ENCODE results near the gene HBD. TPM values are rescaled to one million over a fixed set of nuclear protein-coding genes. Genes with fewer than 3 reads are reported as not detected.

Gene HBD
- total RNA-seq, 2 experiments from 2014 or later, result not detected

DNA sequence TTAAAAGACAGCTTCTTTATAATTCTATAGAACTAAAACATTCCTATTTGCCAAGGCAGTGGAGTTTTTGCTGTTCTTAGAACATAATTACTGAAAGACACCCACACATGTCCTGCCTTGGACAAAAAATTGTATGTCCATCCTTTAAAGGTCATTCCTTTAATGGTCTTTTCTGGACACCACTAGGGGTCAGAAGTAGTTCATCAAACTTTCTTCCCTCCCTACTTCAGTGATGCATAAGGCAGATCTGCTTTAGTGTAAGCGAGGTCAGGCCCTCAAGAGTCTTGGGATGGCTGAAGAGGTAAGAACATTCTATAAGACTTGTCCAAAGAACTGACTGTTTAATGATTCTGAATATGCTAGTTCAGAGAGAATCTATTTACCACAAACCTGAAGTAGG, 29.5 kb downstream of the HBD start:
- Mint-ChIP-seq H3K4me1 (ENCODE audit: low read depth) (no peaks in the 10 kb centered on the region), H3K4me3 (no peak overlapping the region), H3K27me3 (peaks cover 1% of the 10 kb centered on the region), H3K36me3 (ENCODE audit: low read depth) (no peaks in the 10 kb centered on the region), H3K27ac (no peak overlapping the region), H3K9me3 (no peaks in the 10 kb centered on the region)
- POLR2A ChIA-PET, result no interaction called here
- intact Hi-C loops (cut with micrococcal nuclease), result no loop called here
- DNase-seq (no peak), ATAC-seq (no peak)
- peak; percentile 23 for TF ChIP-seq CTCF (IDR thresholded peaks at IDR 0.05)
- CTCF ChIA-PET, result no interaction called here

DNA sequence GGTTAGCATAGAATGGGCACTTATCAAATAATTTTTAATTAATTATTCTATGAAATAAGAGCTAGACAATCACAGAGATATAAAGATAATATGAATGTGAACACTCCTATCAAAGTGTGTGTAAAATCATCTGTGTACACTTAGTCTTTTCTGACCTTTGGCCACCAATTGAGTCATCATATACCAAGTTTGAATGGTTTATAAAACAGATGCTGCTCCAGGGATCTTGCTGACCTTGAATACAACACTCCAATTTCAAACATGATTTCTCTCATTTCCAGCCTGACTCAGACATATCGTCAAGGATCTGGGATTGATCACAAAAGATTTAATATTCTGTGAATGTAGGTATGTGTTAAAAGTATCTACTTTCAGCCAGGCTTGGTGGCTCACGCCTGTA, 30.9 kb downstream of the HBD start:
- no peak overlapping the region for H3K4me3 Mint-ChIP-seq
- no peaks in the 10 kb centered on the region for H3K36me3 Mint-ChIP-seq (ENCODE audit: low read depth)
- peaks cover 1% of the 10 kb centered on the region for H3K27me3 Mint-ChIP-seq
- POLR2A ChIA-PET, result no interaction called here
- no peaks in the 10 kb centered on the region for H3K4me1 Mint-ChIP-seq (ENCODE audit: low read depth)
- DNase-seq, result no peak
- ATAC-seq, result no peak
- no peak for TF ChIP-seq CTCF (IDR thresholded peaks at IDR 0.05)
- no peak overlapping the region for H3K27ac Mint-ChIP-seq
- CTCF ChIA-PET, result no interaction called here
- intact Hi-C loops (cut with micrococcal nuclease), result no loop called here
- H3K9me3 Mint-ChIP-seq, result no peaks in the 10 kb centered on the region

GRCh38 chr11:5200582-5200981, 33.7 kb downstream of the HBD start, which contains the start of gene OR51V1:
TSS of gene OR51V1 (minus strand) at chr11:5200682. CDS start at chr11:5200682, 0 bp downstream.
- Mint-ChIP-seq H3K9me3 (no peaks in the 10 kb centered on the region), H3K27me3 (peaks cover 1% of the 10 kb centered on the region), H3K4me3 (no peak within 1 kb of the TSS), H3K27ac (no peak within 1 kb of the TSS), H3K36me3 (ENCODE audit: low read depth) (no peaks in the 10 kb centered on the region), H3K4me1 (ENCODE audit: low read depth) (no peaks in the 10 kb centered on the region)
- ChIA-PET CTCF (no interaction called here), POLR2A (no interaction called here)
- intact Hi-C loops (cut with micrococcal nuclease), result no loop called here
- TF ChIP-seq CTCF (IDR thresholded peaks at IDR 0.05), result no peak
- no peak for DNase-seq
- ATAC-seq, result no peak

DNA sequence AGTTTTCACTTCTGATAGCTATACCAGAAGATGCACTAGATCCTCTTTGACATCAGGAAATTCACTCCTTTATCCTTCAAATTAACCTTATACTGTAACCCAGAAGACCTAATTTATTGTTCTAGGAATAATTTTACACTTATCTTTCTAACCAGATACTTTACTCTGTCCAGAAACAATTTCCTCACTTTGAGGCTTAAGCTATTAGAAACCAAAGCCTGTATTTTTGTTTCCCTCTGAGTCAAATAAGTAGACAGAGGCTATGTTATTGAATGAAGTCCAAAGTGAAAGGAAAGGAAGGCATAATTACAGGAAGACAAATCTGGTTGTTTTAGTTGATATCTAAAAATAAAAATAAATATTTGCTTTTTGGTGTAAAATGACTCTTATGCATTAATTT, 36.0 kb downstream of the HBD start:
- H3K9me3 Mint-ChIP-seq, result peaks cover 3% of the 10 kb centered on the region
- no peaks in the 10 kb centered on the region for H3K36me3 Mint-ChIP-seq (ENCODE audit: low read depth)
- ATAC-seq, result no peak
- no peak overlapping the region for H3K4me3 Mint-ChIP-seq
- ChIA-PET CTCF (no interaction called here), POLR2A (no interaction called here)
- H3K4me1 Mint-ChIP-seq (ENCODE audit: low read depth), result no peaks in the 10 kb centered on the region
- no peak for DNase-seq
- no peaks in the 10 kb centered on the region for H3K27me3 Mint-ChIP-seq
- H3K27ac Mint-ChIP-seq, result no peak overlapping the region
- TF ChIP-seq CTCF (IDR thresholded peaks at IDR 0.05), result no peak
- intact Hi-C loops (cut with micrococcal nuclease), result no loop called here

DNA sequence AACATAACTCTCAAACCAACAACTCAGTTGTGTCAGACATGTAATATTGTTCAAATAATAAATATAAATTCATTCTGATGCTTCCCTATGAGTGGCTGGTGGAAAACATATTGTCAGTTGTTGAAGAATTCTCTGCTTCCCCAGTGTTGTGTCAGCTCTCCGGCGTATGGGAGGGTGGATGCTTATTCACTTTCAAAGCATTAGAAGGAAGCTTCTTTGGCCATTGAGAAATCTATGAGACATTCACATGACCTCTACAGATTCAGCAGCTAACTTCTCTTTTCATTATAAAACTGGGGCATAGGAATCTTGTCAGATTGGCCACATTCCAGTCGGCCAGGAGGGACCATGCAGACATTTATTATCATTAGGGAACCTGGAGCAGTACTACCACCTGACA, 36.7 kb downstream of the HBD start:
- no peak for DNase-seq
- Mint-ChIP-seq H3K27ac (no peak overlapping the region), H3K27me3 (no peaks in the 10 kb centered on the region), H3K4me3 (no peak overlapping the region), H3K4me1 (ENCODE audit: low read depth) (no peaks in the 10 kb centered on the region), H3K36me3 (ENCODE audit: low read depth) (no peaks in the 10 kb centered on the region), H3K9me3 (peaks cover 3% of the 10 kb centered on the region)
- ChIA-PET POLR2A (no interaction called here), CTCF (no interaction called here)
- no peak for TF ChIP-seq CTCF (IDR thresholded peaks at IDR 0.05)
- intact Hi-C loops (cut with micrococcal nuclease), result no loop called here
- no peak for ATAC-seq
